OCI-LY1 (cell line): ENCODE results near the gene VWA3A.

Experiments used
- EZH2 ChIP-seq: fragments of 200-600 bp; sonication (generic), shearing (Covaris generic); IDR thresholded peaks from 2 replicates; pipeline ENCODE4 v1.8.0; 2017; ENCODE audit warnings: borderline replicate concordance, mixed run types, mild to moderate bottlenecking, antibody characterized with exemption, low read length, moderate library complexity, mixed read lengths
- TF ChIP-seq, protein P1 (sequence below): fragments of 200-600 bp; sonication (generic), shearing (Covaris generic); IDR thresholded peaks from 2 replicates; pipeline ENCODE4 v1.5.1; 2017; ENCODE audit warnings: mild to moderate bottlenecking, antibody characterized with exemption, low read length, moderate library complexity, mixed read lengths

DNA sequence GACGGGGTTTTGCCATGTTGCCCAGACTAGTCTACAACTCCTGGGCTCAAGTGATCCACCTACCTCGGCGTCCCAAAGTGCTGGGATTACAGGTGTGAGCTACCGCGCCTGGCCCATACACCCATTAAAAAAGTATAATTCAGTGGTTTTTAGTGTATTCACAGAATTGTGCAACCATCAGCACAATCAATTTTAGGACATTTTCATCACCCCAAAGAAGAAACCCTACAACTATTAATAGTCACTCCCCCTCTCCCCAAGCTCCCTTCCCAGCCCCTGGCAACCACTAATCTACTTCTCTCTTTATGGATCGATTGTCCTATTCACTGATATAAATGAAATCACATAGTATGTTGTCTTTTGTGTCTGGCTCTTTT lies 109.9 kb downstream of the VWA3A start:
- TF ChIP-seq, protein P1, sequence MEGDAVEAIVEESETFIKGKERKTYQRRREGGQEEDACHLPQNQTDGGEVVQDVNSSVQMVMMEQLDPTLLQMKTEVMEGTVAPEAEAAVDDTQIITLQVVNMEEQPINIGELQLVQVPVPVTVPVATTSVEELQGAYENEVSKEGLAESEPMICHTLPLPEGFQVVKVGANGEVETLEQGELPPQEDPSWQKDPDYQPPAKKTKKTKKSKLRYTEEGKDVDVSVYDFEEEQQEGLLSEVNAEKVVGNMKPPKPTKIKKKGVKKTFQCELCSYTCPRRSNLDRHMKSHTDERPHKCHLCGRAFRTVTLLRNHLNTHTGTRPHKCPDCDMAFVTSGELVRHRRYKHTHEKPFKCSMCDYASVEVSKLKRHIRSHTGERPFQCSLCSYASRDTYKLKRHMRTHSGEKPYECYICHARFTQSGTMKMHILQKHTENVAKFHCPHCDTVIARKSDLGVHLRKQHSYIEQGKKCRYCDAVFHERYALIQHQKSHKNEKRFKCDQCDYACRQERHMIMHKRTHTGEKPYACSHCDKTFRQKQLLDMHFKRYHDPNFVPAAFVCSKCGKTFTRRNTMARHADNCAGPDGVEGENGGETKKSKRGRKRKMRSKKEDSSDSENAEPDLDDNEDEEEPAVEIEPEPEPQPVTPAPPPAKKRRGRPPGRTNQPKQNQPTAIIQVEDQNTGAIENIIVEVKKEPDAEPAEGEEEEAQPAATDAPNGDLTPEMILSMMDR: no peak
- TF ChIP-seq EZH2: no peak
